IPS-NIHi7 (cell line): ENCODE results near the gene SPPL2C.

Source experiments
- DNase-seq: peaks from one replicate; pipeline ENCODE4 v3.0.0; 2012; ENCODE audit warnings: mixed read lengths; ENCODE audit errors: extremely low spot score

Gene SPPL2C

GRCh38 chr17:45828171-45828570 is 16.5 kb upstream of the SPPL2C start:
- no peak for DNase-seq

- no peak for DNase-seq
Measured at GRCh38 chr17:45828582-45829133, 16.0 kb upstream of the SPPL2C start.

GRCh38 chr17:45833920-45834319 is 10.8 kb upstream of the SPPL2C start:
- no peak for DNase-seq

GRCh38 chr17:45834471-45835396 is 9.9 kb upstream of the SPPL2C start:
- no peak for DNase-seq

GRCh38 chr17:45835481-45835880 is 9.2 kb upstream of the SPPL2C start:
- DNase-seq = no peak

GRCh38 chr17:45836047-45837044 is 8.3 kb upstream of the SPPL2C start:
- DNase-seq = no peak

GRCh38 chr17:45837187-45837586 is 7.5 kb upstream of the SPPL2C start:
- no peak for DNase-seq

GRCh38 chr17:45837603-45838002 is 7.1 kb upstream of the SPPL2C start:
- DNase-seq = no peak

GRCh38 chr17:45838751-45839295 is 5.9 kb upstream of the SPPL2C start:
- DNase-seq = no peak

- DNase-seq = no peak
Measured at GRCh38 chr17:45839442-45839841, 5.2 kb upstream of the SPPL2C start.

GRCh38 chr17:45841186-45841585 is 3.5 kb upstream of the SPPL2C start:
- no peak for DNase-seq

- DNase-seq = no peak
Measured at GRCh38 chr17:45841883-45842525, 2.7 kb upstream of the SPPL2C start.

- DNase-seq = no peak
Measured at GRCh38 chr17:45843722-45844121, 959 bp upstream of the SPPL2C start.

GRCh38 chr17:45845376-45846185 is 900 bp downstream of the SPPL2C start:
- DNase-seq = no peak

GRCh38 chr17:45846223-45846622 is 1.5 kb downstream of the SPPL2C start:
- no peak for DNase-seq

GRCh38 chr17:45846646-45847045 is 2.0 kb downstream of the SPPL2C start:
- DNase-seq = no peak

- no peak for DNase-seq
Measured at GRCh38 chr17:45847101-45847500, 2.4 kb downstream of the SPPL2C start.

GRCh38 chr17:45847747-45848146 is 3.1 kb downstream of the SPPL2C start:
- DNase-seq = no peak

GRCh38 chr17:45848405-45848804 is 3.7 kb downstream of the SPPL2C start:
- DNase-seq = no peak

- DNase-seq = no peak
Measured at GRCh38 chr17:45848868-45849535, 4.3 kb downstream of the SPPL2C start.
